T-cell (primary cell): ENCODE data around the gene SYNGR3. TPM values are rescaled to one million over a fixed set of nuclear protein-coding genes. Genes with fewer than 3 reads are reported as not detected.

Experiments
- ATAC-seq, 4 experiments: fragments of 200-7000 bp in 3 of 4; fragments of 150-1000 bp in 1 of 4; cut with Tn5 transposase; replicated peaks in 1 of 4; 1 replicate in 3 of 4; 2 replicates in 1 of 4; pipeline ENCODE4 v1.10.0; 2021; ENCODE audit warnings: moderate library complexity in 3 of 4, mild to moderate bottlenecking in 2 of 4, moderate number of reproducible peaks in 1 of 4
- CTCF ChIA-PET, 2 donors: fragments of 300-600 bp; sonication (Branson Sonifier 250); formaldehyde crosslinking; loops; one replicate each; lab custom pipeline; 2022; ENCODE audit warnings: antibody characterized with exemption in 2 of 2; lab: Charles Lee
- POLR2A ChIA-PET, 2 donors: fragments of 300-600 bp; sonication (Branson Sonifier 250); formaldehyde crosslinking; loops; one replicate each; lab custom pipeline; 2022; ENCODE audit warnings: antibody characterized with exemption in 2 of 2; lab: Charles Lee
- DNase-seq, 35 experiments: peaks; one replicate each; pipeline versions ENCODE4 v3.0.0 to v3.0.0-alpha.2; 2013 to 2023
- H3K27ac ChIP-seq: one replicate; pipeline ENCODE4 v1.5.1; 2013; ENCODE audit warnings: low read length
- H3K27me3 ChIP-seq, 2 experiments: replicated peaks in 1 of 2; 1 replicate in 1 of 2; 2 replicates in 1 of 2; pipeline versions ENCODE4 v1.6.1 to v1.7.0; 2013; ENCODE audit warnings: low read length in 1 of 2, mixed read lengths in 1 of 2; ENCODE audit not compliant: control insufficient read depth in 2 of 2, insufficient read depth in 2 of 2; ENCODE audit errors: extremely low read depth in 1 of 2
- H3K36me3 ChIP-seq, 2 donors: 1 replicate in 1 of 2; 2 replicates in 1 of 2; pipeline versions ENCODE4 v1.6.1 to v1.7.0; 2013; ENCODE audit warnings: low read length in 1 of 2; ENCODE audit not compliant: control insufficient read depth in 2 of 2, insufficient read depth in 1 of 2; ENCODE audit errors: extremely low read depth in 1 of 2
- H3K4me1 ChIP-seq, 2 experiments: 1 replicate in 1 of 2; 2 replicates in 1 of 2; pipeline versions ENCODE4 v1.6.1 to v1.7.0; 2013; ENCODE audit warnings: low read length in 2 of 2, mixed read lengths in 1 of 2; ENCODE audit not compliant: insufficient read depth in 2 of 2, control insufficient read depth in 1 of 2; ENCODE audit errors: extremely low read depth in 1 of 2
- H3K4me3 ChIP-seq, 2 donors: 1 replicate in 1 of 2; 2 replicates in 1 of 2; pipeline versions ENCODE4 v1.5.1 to v1.7.0; 2013; ENCODE audit warnings: mild to moderate bottlenecking in 2 of 2, low read length in 1 of 2, moderate library complexity in 1 of 2; ENCODE audit not compliant: control insufficient read depth in 1 of 2; ENCODE audit errors: extremely low read depth in 1 of 2
- H3K9me3 ChIP-seq: 2 replicates; pipeline ENCODE4 v1.7.0; 2013
- H3K27ac Mint-ChIP-seq, 2 donors: one replicate each; pipeline ENCODE4 v1.8.0; 2020 to 2021; ENCODE audit warnings: mild to moderate bottlenecking in 2 of 2, mixed read lengths in 2 of 2
- H3K27me3 Mint-ChIP-seq, 2 donors: one replicate each; pipeline ENCODE4 v1.8.0; 2021 to 2022; ENCODE audit warnings: mixed read lengths in 2 of 2
- H3K36me3 Mint-ChIP-seq: one replicate; pipeline ENCODE4 v1.8.0; 2021; ENCODE audit warnings: mixed read lengths
- H3K4me1 Mint-ChIP-seq, 3 donors: one replicate each; pipeline ENCODE4 v1.8.0; 2020 to 2022; ENCODE audit warnings: mixed read lengths in 3 of 3, mild to moderate bottlenecking in 1 of 3
- H3K4me3 Mint-ChIP-seq, 3 donors: one replicate each; pipeline ENCODE4 v1.8.0; 2020 to 2022; ENCODE audit warnings: mild to moderate bottlenecking in 3 of 3, mixed read lengths in 3 of 3, moderate library complexity in 3 of 3
- H3K9me3 Mint-ChIP-seq, 3 donors: one replicate each; pipeline ENCODE4 v1.8.0; 2020 to 2022; ENCODE audit warnings: mixed read lengths in 3 of 3
- WGBS: methylation state at CpG from one replicate; pipeline ENCODE4 v1.1.5; 2013; ENCODE audit warnings: missing lambda C conversion rate; ENCODE audit not compliant: insufficient coverage; 5-methylcytosine and 5-hydroxymethylcytosine counted together
- total RNA-seq, 35 experiments: library from RNA in 6 of 35; stranded (reverse) in 6 of 35; fragments of 120-200 nt in 1 of 35; gene quantifications; one replicate each; pipeline versions ENCODE4 v1.2.1 to v1.2.4 and lab custom pipeline; 2013 to 2026

The SYNGR3 gene
- total RNA-seq, 5 donors from 2014 or later (not counting 1 experiment from before 2014, with no cell fraction given), result 1.1 to 5.7 (median 1.7) TPM

DNA sequence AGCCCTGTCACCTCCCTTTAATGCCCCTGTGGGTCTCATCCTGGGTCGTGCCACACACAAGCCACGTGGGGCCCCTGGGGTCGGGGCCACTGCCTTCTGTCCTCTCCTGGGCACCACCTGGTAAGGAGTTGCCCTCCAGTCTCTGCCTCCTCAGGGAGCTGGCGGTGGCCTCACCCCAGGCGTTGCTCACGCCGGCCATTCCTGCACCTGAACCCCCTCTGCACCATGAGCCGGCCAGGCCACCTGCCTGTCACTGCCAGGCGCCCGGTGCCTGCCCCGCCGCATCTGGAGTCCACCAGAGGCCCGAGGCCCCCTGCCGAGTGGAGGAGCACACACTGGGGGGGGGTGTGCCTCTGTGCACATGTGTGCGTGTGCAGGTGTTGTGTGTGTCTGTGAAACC, 47.3 kb downstream of the SYNGR3 start:
- no peaks in the 10 kb centered on the region for H3K9me3 Mint-ChIP-seq
- Histone ChIP-seq H3K36me3 (no peaks in the 10 kb centered on the region), H3K9me3 (no peaks in the 10 kb centered on the region), H3K4me1 (peaks cover 0 to 8% of the 10 kb centered on the region in 2 experiments), H3K27me3 (peaks cover 0 to 4% of the 10 kb centered on the region in 2 experiments), H3K4me3 (no peak overlapping the region), H3K27ac (no peak overlapping the region)
- peaks cover 0 to 2% (median 0%) of the 10 kb centered on the region in 3 donors for H3K4me1 Mint-ChIP-seq
- ChIA-PET POLR2A (no interaction called here), CTCF (no interaction called here)
- H3K36me3 Mint-ChIP-seq, result no peaks in the 10 kb centered on the region
- WGBS, result 86% methylated on average over 9 of the region's 15 CpGs
- no peak for ATAC-seq
- H3K27me3 Mint-ChIP-seq, result no peaks in the 10 kb centered on the region
- DNase-seq, result no peak
- H3K4me3 Mint-ChIP-seq, result no peak overlapping the region
- no peak overlapping the region for H3K27ac Mint-ChIP-seq

DNA sequence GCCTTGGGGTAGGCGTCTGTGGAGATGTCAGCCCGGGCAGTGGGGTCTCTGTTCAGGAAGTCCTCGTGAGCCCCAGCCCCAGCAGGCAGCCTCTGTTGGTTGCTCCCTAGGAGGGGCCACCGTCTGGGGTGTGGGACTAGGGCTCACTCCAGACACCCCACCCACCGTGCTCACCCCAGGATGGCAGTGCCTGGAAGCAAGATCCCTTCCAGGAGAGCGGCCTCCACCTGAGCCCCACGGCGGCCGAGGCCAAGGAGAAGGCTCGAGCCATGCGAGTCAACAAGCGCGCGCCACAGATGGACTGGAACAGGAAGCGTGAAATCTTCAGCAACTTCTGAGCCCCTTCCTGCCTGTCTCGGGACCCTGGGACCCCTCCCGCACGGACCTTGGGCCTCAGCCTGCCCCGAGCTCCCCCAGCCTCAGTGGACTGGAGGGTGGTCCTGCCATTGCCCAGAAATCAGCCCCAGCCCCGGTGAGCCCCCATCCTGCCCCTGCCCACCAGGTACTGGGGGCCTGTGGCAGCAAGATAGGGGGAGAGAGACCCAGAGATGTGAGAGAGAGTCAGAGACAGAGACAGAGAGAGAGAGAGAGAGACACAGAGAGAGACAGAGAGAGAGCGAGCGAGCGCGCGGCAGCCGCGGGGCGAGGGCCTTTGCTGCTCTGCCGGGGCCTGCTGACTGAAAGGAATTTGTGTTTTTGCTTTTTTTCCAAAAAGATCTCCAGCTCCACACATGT, 48.0 kb downstream of the SYNGR3 start:
- Mint-ChIP-seq H3K9me3 (no peaks in the 10 kb centered on the region), H3K36me3 (no peaks in the 10 kb centered on the region), H3K27me3 (no peaks in the 10 kb centered on the region), H3K4me3 (no peak overlapping the region), H3K4me1 (peaks cover 0 to 2% (median 0%) of the 10 kb centered on the region in 3 donors), H3K27ac (no peak overlapping the region)
- peaks cover 0 to 8% of the 10 kb centered on the region in 2 experiments for H3K4me1 ChIP-seq
- no peak overlapping the region for H3K4me3 ChIP-seq
- no peak overlapping the region for H3K27ac ChIP-seq
- no peak for ATAC-seq
- H3K9me3 ChIP-seq, result no peaks in the 10 kb centered on the region
- WGBS, result 84% methylated on average over 13 of the region's 29 CpGs
- CTCF ChIA-PET, result no interaction called here
- no peak for DNase-seq
- peaks cover 0 to 4% of the 10 kb centered on the region in 2 experiments for H3K27me3 ChIP-seq
- H3K36me3 ChIP-seq, result no peaks in the 10 kb centered on the region
- POLR2A ChIA-PET, result no interaction called here

DNA sequence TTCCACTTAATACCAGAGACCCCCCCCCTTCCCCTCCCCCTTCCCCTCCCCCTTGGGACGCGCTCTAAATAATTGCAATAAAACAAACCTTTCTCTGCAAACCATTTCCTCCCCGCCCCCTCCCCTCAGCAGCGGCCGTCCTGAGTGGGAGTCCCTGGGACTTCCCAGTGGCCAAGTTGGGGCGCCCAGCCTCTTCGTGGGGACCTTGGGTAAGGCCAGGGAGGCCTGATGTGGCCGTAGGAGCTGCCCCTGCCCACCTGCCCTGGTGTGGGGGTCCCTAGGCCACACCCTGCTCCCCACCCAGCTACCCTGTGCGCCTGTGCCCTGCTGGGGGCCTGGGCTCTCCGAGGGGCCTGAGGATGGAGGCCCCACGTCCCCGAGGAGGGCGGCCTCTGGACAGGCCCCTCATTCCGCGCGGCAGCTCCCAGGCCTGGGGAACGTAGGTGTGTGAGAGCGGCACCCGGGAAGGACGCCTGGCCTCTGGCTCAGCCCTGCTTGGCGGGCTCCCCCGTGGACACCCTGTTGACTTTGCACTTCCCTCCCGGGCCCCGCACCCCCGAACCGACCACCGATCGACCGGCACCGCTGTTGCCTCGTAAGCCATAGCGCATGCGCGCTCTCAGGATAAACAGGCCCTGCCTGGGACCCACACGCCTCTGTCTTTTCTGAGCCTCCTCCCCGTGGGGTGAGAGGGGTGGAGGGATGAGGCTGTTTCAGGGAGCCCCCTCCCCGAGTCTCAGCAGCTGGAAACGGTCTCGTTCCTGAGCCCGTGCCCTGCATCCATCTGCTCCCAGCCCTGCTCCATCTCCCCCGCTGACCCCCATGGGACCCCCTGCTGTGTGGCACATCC, 48.8 kb downstream of the SYNGR3 start:
- no peak for DNase-seq
- H3K36me3 ChIP-seq, result peaks cover 0 to 2% of the 10 kb centered on the region in 2 donors

DNA sequence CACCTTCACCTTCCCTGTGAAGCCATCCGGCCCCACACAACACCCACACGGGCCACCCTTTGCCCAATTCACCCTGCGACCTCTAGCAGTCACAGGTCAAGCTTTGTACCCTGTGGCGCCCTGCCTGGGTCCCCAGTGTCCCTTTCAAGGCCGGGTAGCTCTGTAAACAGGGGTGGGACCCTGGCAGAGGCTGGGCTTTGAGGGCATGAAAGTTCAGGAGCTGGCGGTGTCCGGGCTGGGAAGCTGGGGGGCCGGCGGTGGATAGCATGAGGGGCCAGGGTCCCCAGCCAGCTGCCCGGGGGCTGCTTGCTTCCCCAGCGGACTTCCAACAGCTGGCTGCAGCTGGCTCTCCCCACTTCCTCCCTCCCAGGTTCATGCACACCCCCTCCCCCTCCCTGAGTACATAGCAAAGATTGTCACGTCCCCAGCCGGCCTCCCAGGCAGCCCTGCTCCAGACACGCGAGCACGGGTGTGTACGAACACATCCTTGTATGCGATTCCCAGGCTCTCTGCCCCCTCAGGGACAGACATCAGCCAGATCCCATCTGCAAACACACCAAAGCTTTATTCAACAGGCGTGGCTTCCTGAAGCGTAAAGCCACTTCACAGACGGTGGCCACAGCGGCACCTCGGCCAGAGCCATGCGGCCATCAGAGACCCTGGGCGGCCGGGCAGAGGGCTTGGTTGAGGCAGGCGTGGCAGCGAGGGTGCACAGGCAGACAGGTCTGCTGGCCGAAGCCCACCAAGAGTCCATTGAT, 49.7 kb downstream of the SYNGR3 start:
- POLR2A ChIA-PET, result no interaction called here
- H3K27ac Mint-ChIP-seq, result no peak overlapping the region
- 84% methylated on average over 23 of the region's 29 CpGs for WGBS

More for the DNA sequence above, 48.8 kb downstream of the SYNGR3 start:
- Mint-ChIP-seq H3K9me3 (no peaks in the 10 kb centered on the region), H3K4me3 (no peak overlapping the region), H3K4me1 (no peaks in the 10 kb centered on the region), H3K36me3 (no peaks in the 10 kb centered on the region), H3K27me3 (no peaks in the 10 kb centered on the region), H3K27ac (no peak overlapping the region)
- Histone ChIP-seq H3K27me3 (peaks cover 0 to 4% of the 10 kb centered on the region in 2 experiments), H3K27ac (no peak overlapping the region), H3K4me3 (no peak overlapping the region), H3K4me1 (peaks cover 0 to 4% of the 10 kb centered on the region in 2 experiments), H3K9me3 (no peaks in the 10 kb centered on the region)
- ATAC-seq, result no peak
- ChIA-PET CTCF (no interaction called here), POLR2A (no interaction called here)
- WGBS, result 81% methylated on average over 28 of the region's 41 CpGs

DNA sequence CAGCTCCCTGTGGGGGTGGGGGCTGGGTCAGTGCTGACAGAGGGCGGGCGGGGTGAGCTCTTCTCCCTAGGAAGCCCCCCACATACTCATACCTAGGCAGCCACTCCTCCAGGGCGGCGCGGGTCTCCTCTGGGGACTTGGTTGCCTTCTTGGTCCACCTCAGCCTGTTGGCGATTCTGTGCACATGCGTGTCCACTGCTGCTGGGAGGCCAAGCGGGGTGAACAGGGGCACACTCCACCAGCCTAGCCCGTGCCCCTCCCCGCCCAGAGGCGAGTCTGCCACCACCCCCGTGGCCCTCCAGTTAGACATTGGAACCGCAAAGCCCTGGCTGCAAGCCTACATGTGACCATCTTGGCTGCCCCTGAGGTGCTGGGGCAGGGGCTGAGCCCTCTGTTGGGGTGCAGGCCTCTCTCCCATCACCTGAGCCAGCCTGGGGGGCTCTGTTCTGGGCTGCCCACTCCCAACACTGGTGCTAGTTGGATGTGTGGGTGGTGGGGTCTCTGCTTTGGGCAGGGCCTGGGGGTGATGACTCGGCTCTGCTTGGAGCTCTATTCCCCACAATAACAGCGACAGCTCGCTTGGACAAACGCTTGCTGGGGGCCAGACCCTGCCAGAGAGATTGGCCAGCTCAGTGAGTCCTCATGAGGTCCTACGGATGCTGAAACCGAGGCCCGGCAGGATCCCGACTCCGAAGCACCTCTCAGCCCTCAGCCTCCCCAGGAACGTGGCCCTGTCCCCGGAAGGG, 50.4 kb downstream of the SYNGR3 start:
- no peaks in the 10 kb centered on the region for H3K4me1 Mint-ChIP-seq
- H3K27ac ChIP-seq, result no peak overlapping the region
- no peaks in the 10 kb centered on the region for H3K36me3 Mint-ChIP-seq
- no peaks in the 10 kb centered on the region for H3K9me3 ChIP-seq
- ATAC-seq (no peak), DNase-seq (no peak)
- WGBS, result 92% methylated on average over 19 of the region's 24 CpGs
- peaks cover 0 to 2% of the 10 kb centered on the region in 2 donors for H3K36me3 ChIP-seq
- peaks cover 0 to 3% of the 10 kb centered on the region in 2 experiments for H3K4me1 ChIP-seq
- no peak overlapping the region for H3K4me3 Mint-ChIP-seq
- no peaks in the 10 kb centered on the region for H3K27me3 Mint-ChIP-seq
- H3K27ac Mint-ChIP-seq, result no peak overlapping the region
- no peaks in the 10 kb centered on the region for H3K27me3 ChIP-seq
- ChIA-PET CTCF (interaction anchor here in 1 of 2 donors (0.5 kb wide), 1 partner anchor 491 kb away, joined by 4 read pairs; the partner anchor contains the start of gene CEMP1), POLR2A (no interaction called here)
- H3K9me3 Mint-ChIP-seq, result no peaks in the 10 kb centered on the region
- H3K4me3 ChIP-seq, result no peak overlapping the region

More for the DNA sequence above, 49.7 kb downstream of the SYNGR3 start:
- H3K4me3 Mint-ChIP-seq, result no peak overlapping the region
- peaks cover 0 to 2% of the 10 kb centered on the region in 2 donors for H3K36me3 ChIP-seq
- no peaks in the 10 kb centered on the region for H3K27me3 Mint-ChIP-seq
- no peak for ATAC-seq
- no peaks in the 10 kb centered on the region for H3K9me3 Mint-ChIP-seq
- CTCF ChIA-PET, result interaction anchor here in 1 of 2 donors (0.5 kb wide), 1 partner anchor 492 kb away, joined by 4 read pairs; the partner anchor contains the start of gene CEMP1
- no peaks in the 10 kb centered on the region for H3K36me3 Mint-ChIP-seq
- H3K9me3 ChIP-seq, result no peaks in the 10 kb centered on the region
- H3K4me1 ChIP-seq, result peaks cover 0 to 3% of the 10 kb centered on the region in 2 experiments
- no peak overlapping the region for H3K27ac ChIP-seq
- no peak overlapping the region for H3K4me3 ChIP-seq
- no peak for DNase-seq
- H3K4me1 Mint-ChIP-seq, result no peaks in the 10 kb centered on the region
- H3K27me3 ChIP-seq, result peaks cover 0 to 4% of the 10 kb centered on the region in 2 experiments
